Measurements from ENCODE around the gene SPCS2. TPM values are rescaled to one million over a fixed set of nuclear protein-coding genes. Genes with fewer than 3 reads are reported as not detected.

Gene SPCS2
- total RNA-seq, 1 donor from 2014 or later = 130 TPM

- TF ChIP-seq CTCF (IDR thresholded peaks at IDR 0.05; ENCODE audit: unreplicated experiment) = no peak
- H3K36me3 Mint-ChIP-seq (ENCODE audit: low read depth, unreplicated experiment) = no peaks in the 10 kb centered on the region
- no peaks in the 10 kb centered on the region for H3K9me3 Mint-ChIP-seq (ENCODE audit: unreplicated experiment)
- H3K4me3 Mint-ChIP-seq (ENCODE audit: unreplicated experiment) = no peak overlapping the region
- no peak for DNase-seq (ENCODE audit: low spot score)
- H3K27ac Mint-ChIP-seq (ENCODE audit: unreplicated experiment) = no peak overlapping the region
- H3K4me1 Mint-ChIP-seq (ENCODE audit: unreplicated experiment) = no peaks in the 10 kb centered on the region
- H3K27me3 Mint-ChIP-seq (ENCODE audit: unreplicated experiment) = no peaks in the 10 kb centered on the region
Measured at GRCh38 chr11:75025561-75025960, 76.5 kb downstream of the SPCS2 start.

- no peak for TF ChIP-seq CTCF (IDR thresholded peaks at IDR 0.05; ENCODE audit: unreplicated experiment)
- no peak for DNase-seq (ENCODE audit: low spot score)
- Mint-ChIP-seq H3K4me3 (ENCODE audit: unreplicated experiment) (no peak overlapping the region), H3K9me3 (ENCODE audit: unreplicated experiment) (no peaks in the 10 kb centered on the region), H3K4me1 (ENCODE audit: unreplicated experiment) (no peaks in the 10 kb centered on the region), H3K36me3 (ENCODE audit: low read depth, unreplicated experiment) (no peaks in the 10 kb centered on the region), H3K27me3 (ENCODE audit: unreplicated experiment) (peaks cover 3% of the 10 kb centered on the region), H3K27ac (ENCODE audit: unreplicated experiment) (no peak overlapping the region)
Measured at GRCh38 chr11:75028321-75028720, 79.3 kb downstream of the SPCS2 start.

Other genes starting within 250 kb of the SPCS2 start
- gene CHRDL2, start 217.8 kb upstream of the SPCS2 start, total RNA-seq (ENCODE audit: unreplicated experiment) = 0.21 TPM
- 16.8 TPM for gene RNF169, start 200.4 kb upstream of the SPCS2 start, total RNA-seq (ENCODE audit: unreplicated experiment)
- 8.0 TPM for gene XRRA1, start 175 bp upstream of the SPCS2 start, total RNA-seq (ENCODE audit: unreplicated experiment)
- 11.8 TPM for gene NEU3, start 39.7 kb downstream of the SPCS2 start, total RNA-seq (ENCODE audit: unreplicated experiment)
- gene OR2AT4, start 147.6 kb downstream of the SPCS2 start, total RNA-seq (ENCODE audit: unreplicated experiment) = 0.08 TPM
- 3.5 TPM for gene SLCO2B1, start 201.8 kb downstream of the SPCS2 start, total RNA-seq (ENCODE audit: unreplicated experiment)